Activated CD8-positive, alpha-beta memory T cell treated with anti-CD3 and anti-CD28 coated beads for 24 hours (primary cell): Measurements from ENCODE around the gene EZR.

Experiments
- DNase-seq: peaks from one replicate; pipeline ENCODE4 v3.0.0-alpha.2; 2020

EZR gene

GRCh38 chr6:158772851-158773371 is 46.3 kb downstream of the EZR start:
- DNase-seq, result no peak

- no peak for DNase-seq
Observed at GRCh38 chr6:158772172-158772571, 47.0 kb downstream of the EZR start.

DNA sequence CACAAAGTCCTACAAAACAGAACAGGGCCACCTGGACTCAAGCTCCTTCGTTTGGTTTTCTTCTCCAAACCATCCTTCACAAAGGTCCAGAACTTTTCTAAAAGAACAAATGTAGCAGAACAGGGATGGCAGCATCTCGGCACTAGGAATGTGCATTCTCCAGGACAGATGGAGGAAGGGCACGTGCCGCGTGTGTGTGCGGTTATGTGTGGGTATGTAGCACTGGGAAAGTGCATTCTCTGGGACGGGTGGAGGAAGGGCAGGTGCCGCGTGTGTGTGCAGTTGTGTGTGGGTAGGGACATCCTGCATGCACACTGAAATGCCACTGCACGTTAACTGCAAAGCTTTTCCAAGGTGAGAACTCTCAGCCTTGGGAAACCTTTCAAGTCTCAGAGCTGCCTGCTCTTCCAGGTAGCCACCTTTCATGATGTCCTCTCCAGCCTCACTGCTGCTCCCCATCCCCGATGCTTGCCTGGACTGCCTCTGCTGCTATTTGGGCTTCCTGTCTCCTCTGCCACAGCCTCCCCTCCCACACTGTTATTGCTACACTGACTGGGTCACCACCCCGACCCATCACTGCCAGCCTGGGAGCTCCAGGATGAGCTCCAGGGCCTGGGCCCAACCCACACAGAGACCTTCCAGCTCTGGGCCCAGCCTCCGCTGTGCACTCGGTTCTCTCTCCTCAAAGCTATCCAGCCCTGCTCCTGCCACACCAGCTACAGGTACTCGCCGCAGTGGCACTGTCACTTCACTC is 47.6 kb downstream of the EZR start:
- DNase-seq, result no peak

GRCh38 chr6:158770533-158771330 is 48.4 kb downstream of the EZR start:
- DNase-seq, result no peak

- no peak for DNase-seq
Observed at GRCh38 chr6:158769771-158770432, 49.3 kb downstream of the EZR start.

DNA sequence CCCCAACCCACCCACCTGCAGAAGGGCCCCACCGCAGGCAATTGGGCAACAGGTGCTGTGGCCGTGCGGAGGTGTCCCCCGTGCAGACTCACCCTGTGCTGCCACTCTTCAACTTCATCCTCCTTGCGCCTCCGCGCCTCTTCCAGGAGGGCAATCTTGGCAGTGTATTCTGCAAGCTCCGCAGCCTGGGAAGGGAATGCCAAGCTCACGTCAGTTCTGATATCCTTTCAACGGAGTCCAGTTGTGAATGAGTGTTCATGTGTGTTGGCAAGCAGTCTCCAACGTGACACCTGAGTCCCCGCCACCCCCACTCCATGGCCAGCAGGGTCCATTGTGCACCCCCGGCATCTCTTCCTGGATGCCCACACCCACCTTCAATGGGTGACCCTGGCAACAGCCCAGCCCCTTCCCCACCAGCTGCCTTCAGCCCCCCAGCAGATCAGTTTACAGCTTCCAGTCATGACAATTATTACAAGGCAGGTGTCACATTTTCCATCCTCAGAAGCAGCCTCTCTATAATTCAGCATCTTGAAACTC is 49.9 kb downstream of the EZR start:
- no peak for DNase-seq

- DNase-seq, result no peak
Observed at GRCh38 chr6:158768436-158768835, 50.7 kb downstream of the EZR start.

- DNase-seq, result no peak
Observed at GRCh38 chr6:158767709-158768108, 51.5 kb downstream of the EZR start.

DNA sequence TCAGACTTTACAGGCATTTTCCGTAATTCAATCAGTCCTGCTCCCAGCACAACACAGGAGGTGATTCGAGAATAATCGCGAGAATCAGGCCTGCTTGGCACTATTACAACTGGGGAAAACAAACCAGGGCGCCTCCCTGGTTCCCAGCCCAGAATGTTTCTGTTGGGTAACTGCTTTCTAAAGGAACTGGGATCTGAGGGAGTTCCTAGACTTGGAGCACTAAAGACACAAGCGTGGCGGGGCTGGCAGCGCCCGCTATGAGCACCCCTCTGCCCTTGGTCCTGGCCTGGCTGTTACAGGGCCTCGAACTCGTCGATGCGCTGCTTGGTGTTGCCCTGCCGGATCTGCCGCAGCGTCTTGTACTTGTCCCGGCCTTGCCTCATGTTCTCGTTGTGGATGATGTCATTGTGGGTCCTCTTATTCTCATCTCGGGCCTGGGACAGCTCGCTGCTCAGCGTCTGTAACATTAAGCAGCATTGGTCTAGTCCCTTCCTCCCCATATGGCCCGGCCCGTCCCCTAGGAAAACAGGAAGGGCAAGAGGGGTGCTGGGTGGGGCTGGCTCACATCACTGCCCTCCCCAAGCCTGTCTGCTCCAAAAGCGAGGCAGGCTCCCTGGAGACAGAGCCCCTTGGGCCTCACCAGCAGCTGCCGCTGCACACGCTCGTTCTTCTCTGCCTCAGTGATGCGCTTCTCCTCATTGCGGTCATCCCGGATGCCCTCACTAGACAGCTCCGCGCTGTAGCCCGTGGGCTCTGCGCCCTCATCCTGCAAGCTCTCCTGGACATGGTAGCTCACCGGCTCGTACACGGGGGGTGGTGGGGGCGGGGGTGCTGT is 52.3 kb downstream of the EZR start:
- DNase-seq, result no peak

- DNase-seq, result no peak
Observed at GRCh38 chr6:158765499-158766068, 53.6 kb downstream of the EZR start.

DNA sequence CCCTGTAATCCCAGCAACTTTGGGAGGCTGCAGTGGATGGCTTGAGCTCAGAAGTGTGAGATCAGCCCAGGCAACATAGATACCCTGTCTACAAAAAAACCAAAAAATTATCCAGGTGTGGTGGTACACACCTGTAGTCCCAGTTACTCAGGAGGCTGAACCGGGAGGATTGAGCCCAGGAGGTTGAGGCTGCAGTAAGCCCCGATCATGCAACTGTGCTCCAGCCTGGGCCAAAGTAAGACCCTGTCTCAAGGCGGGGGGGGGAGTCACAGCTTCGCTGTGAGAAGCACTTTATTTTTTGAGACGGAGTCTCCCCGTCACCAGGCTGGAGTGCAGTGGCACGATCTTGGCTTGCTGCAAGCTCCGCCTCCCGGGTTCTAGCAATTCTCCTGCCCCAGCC is 54.2 kb downstream of the EZR start:
- DNase-seq, result no peak

- DNase-seq, result no peak
Observed at GRCh38 chr6:158764183-158764849, 54.9 kb downstream of the EZR start.

DNA sequence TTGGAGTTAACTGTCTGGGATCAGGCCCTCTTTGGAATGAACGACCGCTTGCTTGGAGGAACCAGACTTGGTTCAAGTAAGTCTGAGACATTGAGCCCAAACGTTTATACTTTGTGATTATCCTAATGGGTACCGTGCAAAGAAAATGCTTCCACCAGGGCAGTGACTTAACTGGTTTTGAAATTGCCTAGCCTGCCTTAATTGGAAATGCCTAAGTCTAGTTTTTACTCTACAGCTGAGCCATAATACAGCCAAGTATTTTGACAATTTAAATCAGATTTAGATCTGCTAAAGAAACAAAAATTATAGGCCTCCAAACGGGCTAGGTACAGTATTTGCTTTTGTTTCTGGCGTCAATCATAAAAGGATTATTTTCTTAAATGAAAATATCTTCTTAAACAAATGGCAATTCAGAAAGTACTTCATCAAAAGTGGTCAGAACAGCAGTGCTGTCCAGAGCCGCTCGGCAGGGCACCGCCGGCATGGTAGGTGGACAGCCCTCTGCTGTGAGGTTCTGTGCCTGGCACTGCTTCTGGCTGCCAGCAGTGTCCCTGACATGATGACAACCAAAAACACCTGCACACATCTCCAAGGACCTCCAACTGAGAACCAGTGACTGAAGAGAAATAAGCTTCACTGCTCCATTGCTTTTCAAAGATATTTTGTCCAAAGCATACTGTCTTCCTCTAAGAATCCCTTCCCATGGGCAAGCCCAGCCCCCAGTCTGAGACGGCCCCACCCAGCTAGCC is 55.6 kb downstream of the EZR start:
- DNase-seq, result no peak

DNA sequence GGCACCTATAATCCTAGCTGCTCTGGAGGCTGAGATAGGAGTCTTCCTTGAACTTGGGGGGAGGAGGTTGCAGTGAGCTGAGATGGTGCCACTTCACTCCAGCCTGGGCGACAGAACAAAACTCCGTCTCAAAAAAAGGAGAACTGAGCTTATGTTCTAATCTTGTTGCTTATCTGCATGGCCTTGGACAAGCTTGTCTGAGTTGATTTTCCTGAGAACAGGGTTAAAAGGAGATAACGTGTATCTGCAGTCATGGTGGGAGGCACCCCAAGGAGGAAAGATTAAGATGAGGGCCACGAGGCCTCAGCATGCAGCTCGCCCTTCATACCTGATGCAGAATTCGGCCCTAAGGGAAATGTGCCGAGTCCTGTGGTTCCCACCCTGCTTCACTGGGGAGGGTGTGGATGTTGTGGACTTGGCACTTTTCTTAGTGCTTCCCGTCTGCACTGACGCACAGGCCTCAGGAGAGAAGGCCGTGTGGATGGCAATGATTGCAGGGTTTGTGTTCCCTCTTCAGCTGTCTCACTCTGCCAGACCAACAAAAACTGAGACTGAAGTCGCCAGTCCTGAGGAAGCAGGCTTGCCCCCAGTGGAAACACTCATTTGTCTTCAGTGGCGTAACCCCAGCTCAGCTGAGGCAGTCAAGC is 56.3 kb downstream of the EZR start:
- DNase-seq, result no peak

GRCh38 chr6:158761746-158762145 is 57.4 kb downstream of the EZR start:
- DNase-seq, result no peak

DNA sequence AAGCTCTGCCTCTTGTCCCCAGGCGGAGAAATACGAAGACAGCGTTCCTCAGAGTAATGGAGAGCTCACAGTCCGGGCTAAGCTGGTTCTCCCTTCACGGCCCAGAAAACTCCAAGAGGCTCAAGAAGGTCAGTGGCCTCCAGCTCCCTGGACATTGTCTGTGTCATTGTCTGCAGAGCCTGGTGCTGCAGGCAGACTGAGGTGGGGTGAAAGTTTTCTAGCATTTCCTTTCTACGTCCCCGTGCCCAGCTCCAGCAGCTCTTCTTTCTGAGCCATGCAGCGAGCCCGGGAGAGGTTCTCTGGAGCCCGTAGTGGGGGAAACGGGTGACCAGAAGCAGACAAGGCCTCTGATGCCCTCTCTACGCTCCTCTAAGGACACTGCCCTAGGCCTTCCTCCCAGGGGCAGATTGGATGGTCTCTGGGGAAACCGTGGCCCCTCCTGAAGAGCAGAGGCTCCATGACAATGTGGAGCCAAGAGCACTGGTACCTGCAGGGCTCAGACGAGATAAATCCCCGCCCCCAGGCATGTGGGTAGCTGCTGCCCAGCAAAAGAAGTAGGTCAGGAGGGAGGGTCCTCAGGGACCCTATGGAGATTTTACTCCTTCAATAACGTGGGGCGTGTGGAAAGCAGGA is 58.4 kb downstream of the EZR start:
- no peak for DNase-seq

DNA sequence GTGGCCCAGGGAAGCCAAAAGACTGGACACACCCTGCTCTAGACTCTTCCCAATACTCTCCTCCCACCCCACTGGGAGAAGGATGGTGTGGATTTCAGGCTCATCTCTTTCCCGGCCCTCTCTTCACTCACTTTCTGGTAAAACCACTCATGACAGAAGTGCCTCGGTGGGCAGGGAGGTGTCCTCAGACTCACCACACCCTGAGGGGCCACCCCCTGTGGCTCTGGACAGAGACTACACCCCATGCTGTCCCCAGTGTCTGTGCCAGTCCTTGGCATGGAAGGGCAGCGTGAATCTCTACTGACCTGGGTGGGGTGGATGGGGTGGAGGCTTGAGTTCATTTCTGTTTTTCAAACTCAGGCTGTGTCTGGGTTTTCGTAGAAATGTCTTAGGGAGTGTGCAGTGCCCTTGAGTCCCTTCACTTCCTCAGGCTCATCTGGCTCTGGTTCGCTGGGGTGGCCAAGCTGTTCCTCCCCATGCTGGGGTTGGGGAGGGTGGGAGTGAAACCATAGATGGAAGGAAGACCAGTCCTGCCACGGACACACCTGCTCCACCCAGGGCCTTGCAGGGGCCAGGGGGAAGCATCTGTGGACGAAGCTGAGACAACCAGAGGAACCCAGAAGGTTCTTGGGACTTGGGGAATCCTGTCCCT is 59.1 kb downstream of the EZR start:
- DNase-seq, result no peak

DNA sequence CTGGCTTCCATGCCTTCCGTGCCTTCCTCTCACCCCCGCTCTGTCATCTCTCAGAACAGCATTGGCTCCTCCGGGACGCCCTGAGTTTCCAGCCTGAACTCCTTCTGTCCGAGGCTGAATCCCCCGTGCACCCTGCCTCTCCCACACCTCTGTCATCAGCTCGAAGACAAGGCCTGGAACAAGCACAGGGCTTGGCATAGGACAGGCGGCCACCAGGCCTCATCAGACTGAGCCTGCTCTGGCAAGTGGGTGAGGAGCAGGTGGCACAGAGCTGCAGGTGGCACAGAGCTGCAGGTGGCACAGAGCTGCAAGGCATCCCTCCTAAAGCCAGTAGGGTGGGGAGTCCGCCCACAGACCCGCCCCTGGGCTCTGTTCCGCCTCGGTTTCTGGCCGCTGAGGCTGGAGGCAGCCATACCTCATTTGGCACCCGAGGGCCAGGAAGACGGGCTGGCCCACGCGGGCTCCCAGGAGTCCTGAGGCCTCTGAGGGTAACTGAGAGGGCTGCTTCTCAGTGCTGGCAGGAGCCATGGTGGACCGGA is 60.2 kb downstream of the EZR start:
- no peak for DNase-seq

GRCh38 chr6:158758451-158758860 is 60.7 kb downstream of the EZR start:
- DNase-seq, result no peak
